Loucy (cell line): ENCODE measurements around the gene AGPAT3.

Experiments used
- EZH2phosphoT487 ChIP-seq: fragments of 200-600 bp; IDR thresholded peaks from 2 replicates; pipeline ENCODE4 v1.6.1; 2018; ENCODE audit warnings: antibody characterized with exemption, mild to moderate bottlenecking, moderate library complexity, borderline replicate concordance
- TF ChIP-seq, protein P1 (sequence below): fragments of 200-600 bp; sonication (generic); conservative IDR thresholded peaks from 2 replicates; pipeline ENCODE4 v1.5.1; 2014; ENCODE audit warnings: mild to moderate bottlenecking, antibody characterized with exemption, low read length

DNA sequence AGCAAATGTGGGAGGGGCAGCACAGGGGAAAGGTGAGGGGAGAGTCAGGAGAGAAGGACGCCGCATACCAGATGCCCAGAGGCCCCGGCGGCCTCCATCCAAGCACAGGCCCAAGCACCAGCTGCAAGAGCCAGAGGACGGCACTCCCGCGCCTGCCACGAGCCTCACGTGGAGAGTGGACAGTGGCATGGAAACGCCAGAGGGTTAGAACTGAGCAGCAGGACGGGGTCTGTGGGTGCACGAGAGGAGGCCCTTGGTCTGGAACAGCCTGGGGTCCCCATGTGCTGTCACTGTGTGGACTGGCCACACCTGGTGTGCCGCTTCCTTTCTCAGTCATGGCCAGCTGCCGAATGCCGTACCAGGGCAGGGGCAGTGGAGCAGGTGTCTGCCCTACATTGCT lies 68.7 kb downstream of the AGPAT3 start:
- TF ChIP-seq, protein P1, sequence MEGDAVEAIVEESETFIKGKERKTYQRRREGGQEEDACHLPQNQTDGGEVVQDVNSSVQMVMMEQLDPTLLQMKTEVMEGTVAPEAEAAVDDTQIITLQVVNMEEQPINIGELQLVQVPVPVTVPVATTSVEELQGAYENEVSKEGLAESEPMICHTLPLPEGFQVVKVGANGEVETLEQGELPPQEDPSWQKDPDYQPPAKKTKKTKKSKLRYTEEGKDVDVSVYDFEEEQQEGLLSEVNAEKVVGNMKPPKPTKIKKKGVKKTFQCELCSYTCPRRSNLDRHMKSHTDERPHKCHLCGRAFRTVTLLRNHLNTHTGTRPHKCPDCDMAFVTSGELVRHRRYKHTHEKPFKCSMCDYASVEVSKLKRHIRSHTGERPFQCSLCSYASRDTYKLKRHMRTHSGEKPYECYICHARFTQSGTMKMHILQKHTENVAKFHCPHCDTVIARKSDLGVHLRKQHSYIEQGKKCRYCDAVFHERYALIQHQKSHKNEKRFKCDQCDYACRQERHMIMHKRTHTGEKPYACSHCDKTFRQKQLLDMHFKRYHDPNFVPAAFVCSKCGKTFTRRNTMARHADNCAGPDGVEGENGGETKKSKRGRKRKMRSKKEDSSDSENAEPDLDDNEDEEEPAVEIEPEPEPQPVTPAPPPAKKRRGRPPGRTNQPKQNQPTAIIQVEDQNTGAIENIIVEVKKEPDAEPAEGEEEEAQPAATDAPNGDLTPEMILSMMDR, result no peak
- TF ChIP-seq EZH2phosphoT487, result no peak
